Measurements from ENCODE around the gene OPHN1.
"Not testable (repeated sequence)": the region's sequence is repeated elsewhere in the genome, so short reads cannot be mapped to it uniquely, and the experiment has no call there.

OPHN1 gene

DNA sequence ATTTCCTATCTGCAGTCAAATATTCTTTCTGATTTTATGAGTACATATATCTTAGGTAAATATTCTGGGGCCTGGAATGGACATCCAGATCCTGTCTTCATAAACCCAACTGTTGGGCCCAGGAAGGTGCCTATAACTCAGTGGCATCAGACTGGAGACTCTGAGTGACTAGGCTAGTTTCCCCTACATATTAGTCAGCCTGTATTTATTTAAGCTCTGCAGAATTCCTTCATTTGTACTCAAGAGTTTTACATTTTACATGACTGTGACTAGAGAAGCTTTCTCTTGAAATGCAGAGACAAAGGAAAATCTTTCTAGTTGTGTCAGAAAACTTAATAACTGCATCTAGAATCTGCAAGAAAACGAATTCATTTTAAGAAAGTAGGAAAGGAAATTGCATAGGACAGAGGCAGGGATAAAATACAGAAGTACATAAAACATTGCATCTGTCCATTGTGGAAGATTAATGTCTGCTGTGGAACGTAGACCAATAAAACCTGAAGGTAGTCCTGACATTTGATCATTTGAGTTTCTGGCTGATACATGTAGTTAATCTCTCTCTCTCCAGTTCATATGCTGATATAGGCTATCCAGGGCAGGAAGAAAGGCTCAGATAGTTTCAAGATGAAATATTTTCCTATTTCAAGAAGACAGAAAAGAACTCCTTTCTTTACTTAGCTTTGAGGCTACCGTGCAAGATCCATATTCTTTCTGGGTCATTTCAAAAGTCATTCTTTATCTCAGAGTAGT is 78.2 kb downstream of the OPHN1 start:
- H3K4me3 ChIP-seq (ENCODE audit: low read depth, low read length), result no peak overlapping the region
- TF ChIP-seq, protein P1, sequence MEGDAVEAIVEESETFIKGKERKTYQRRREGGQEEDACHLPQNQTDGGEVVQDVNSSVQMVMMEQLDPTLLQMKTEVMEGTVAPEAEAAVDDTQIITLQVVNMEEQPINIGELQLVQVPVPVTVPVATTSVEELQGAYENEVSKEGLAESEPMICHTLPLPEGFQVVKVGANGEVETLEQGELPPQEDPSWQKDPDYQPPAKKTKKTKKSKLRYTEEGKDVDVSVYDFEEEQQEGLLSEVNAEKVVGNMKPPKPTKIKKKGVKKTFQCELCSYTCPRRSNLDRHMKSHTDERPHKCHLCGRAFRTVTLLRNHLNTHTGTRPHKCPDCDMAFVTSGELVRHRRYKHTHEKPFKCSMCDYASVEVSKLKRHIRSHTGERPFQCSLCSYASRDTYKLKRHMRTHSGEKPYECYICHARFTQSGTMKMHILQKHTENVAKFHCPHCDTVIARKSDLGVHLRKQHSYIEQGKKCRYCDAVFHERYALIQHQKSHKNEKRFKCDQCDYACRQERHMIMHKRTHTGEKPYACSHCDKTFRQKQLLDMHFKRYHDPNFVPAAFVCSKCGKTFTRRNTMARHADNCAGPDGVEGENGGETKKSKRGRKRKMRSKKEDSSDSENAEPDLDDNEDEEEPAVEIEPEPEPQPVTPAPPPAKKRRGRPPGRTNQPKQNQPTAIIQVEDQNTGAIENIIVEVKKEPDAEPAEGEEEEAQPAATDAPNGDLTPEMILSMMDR (IDR thresholded peaks at IDR 0.05; ENCODE audit: low read depth, low read length), result no peak

DNA sequence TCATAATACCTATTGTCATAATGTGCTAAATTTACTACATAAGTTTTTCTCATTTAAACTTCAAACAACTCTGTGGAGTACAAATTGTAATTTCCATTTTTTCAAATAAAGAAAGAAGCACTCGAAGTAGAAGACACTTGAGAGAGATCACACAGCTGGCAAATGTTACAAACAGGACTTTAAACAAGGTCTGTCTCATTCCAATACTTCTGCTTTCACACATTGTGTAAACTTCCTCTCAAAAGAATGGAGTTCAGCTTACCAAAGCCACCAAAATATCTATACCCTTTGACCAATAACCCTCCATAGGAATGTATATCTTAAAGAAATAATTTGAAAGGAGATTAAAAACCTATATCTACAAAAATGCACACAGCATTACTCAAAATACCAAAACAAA is 88.3 kb downstream of the OPHN1 start:
- TF ChIP-seq, protein P1 (IDR thresholded peaks at IDR 0.05; ENCODE audit: low read depth, low read length), result no peak
- no peak overlapping the region for H3K4me3 ChIP-seq (ENCODE audit: low read depth, low read length)

DNA sequence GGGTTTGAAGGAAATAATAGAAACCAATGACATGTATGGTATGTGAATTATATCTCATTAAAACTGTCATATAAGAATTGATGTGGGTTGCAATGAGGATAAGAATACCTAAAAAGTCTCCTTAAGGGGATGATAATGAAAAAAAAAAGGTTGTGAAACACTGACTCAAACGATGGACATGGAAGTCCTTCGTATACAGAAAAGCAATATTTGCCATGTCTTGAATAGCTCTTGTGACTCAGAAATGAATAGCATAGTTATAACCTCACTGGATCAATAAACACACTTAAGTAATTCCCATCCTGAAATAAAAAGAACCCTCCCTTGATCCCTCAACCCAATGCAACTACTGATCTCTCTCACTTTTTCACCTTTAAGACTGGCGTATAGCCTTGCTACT is 89.7 kb downstream of the OPHN1 start:
- TF ChIP-seq, protein P1 (IDR thresholded peaks at IDR 0.05; ENCODE audit: low read depth, low read length), result no peak
- H3K4me3 ChIP-seq (ENCODE audit: low read depth, low read length), result no peak overlapping the region

DNA sequence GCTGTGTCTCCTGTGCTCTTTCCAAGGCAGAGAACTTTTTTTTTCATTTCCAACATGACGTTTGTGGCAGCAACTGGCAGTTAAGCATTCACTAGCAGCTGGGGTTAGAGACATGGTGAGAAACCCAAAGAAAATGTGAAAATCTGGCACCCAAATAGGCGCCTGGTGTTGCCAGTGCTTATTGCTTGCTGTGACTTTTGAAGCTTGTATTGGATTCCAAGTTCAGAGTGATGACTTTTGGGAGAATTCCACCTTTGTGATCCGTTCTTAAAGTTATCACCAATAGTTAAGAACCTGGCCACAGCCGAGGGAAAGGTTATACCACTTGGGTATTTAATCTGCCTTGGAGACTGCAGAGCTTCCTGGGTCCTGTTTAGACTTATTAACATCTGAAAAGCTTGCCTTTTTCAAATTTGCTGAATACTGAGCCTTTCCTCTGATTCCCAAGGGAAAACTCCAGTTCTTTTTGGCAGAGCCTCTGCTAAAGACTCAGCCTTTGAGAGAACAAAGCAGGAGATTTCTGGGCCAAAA is 101.0 kb downstream of the OPHN1 start:
- TF ChIP-seq, protein P1 (IDR thresholded peaks at IDR 0.05; ENCODE audit: low read depth, low read length), result no peak
- no peak overlapping the region for H3K4me3 ChIP-seq (ENCODE audit: low read depth, low read length)

DNA sequence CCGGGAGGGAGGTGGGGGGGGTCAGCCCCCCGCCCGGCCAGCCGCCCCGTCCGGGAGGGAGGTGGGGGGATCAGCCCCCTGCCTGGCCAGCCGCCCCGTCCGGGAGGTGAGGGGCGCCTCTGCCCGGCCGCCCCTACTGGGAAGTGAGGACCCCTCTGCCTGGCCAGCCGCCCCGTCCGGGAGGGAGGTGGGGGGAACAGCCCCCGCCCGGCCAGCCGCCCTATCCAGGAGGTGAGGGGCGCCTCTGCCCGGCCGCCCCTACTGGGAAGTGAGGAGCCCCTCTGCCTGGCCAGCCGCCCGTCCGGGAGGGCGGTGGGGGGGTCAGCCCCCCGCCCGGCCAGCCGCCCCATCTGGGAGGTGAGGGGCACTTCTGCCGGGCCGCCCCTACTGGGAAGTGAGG is 106.5 kb downstream of the OPHN1 start:
- not testable (repeated sequence) for H3K4me3 ChIP-seq (ENCODE audit: low read depth, low read length)

DNA sequence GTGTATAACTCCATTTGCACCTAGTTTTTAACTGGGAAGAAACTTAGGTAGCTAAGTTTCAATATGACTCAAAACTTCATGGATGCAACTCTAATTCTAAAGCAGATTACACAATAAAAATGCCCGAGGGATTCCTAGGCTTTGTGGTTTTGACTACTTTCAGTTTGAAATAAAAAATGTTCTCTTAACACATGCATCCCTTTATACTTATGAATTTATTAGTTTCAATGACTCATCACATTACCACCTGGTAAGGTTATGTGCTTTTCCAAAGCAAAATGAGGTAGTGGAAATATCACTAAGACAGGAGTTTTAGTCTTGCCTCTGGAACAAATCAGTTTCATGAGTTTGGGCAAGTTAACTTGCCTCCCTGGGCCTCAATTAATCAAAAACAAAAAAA is 125.5 kb downstream of the OPHN1 start:
- TF ChIP-seq, protein P1 (IDR thresholded peaks at IDR 0.05; ENCODE audit: low read depth, low read length), result no peak
- no peak overlapping the region for H3K4me3 ChIP-seq (ENCODE audit: low read depth, low read length)

DNA sequence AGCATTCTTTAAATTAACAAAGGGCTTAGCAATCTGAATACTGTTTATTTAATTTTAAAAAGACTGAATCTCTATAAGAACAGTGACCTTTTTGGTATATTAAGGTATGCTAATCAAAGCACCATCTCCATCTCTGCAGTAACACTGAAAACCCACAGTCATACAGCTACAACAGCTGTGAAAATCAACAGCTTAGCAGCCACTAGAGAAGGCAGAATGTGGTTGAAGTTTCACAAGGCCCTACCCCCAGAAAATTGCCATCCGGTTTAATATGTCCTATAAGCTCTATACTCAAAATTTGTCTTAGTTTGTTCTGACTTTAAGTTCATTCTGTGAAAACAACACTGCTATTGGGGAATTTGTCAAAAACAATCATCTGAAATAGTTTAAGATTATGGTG is 128.7 kb downstream of the OPHN1 start:
- no peak overlapping the region for H3K4me3 ChIP-seq (ENCODE audit: low read depth, low read length)
- TF ChIP-seq, protein P1 (IDR thresholded peaks at IDR 0.05; ENCODE audit: low read depth, low read length), result no peak

DNA sequence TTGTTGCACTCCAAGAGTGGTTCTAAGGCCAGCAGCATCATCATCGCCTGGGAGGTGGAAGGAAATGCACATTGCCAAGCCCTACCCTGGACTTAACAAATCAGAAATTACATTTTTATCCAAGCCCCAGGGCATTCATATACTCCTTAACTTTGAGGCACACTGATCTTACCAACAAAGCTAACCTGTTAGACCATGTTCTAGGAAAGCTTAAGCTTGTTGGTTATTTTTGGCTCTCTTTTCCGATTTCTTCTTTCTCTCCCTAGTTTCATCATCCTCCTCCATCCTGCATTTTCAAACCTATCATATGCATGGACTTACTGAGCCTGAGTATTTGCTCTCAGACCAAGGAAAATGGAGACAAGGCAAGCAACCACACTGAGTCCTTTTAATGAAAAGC is 133.4 kb downstream of the OPHN1 start:
- no peak overlapping the region for H3K4me3 ChIP-seq (ENCODE audit: low read depth, low read length)
- TF ChIP-seq, protein P1 (IDR thresholded peaks at IDR 0.05; ENCODE audit: low read depth, low read length), result no peak

Data from WI38 (cell line).